Measurements from ENCODE around the gene LETMD1. TPM values are rescaled to one million over a fixed set of nuclear protein-coding genes. Genes with fewer than 3 reads are reported as not detected.

Gene LETMD1
- 10 to 100 TPM; 22.1 to 35.6 (median 30.4) TPM for total RNA-seq
- long read RNA-seq, transcript LETMD1-201 (9 exons, 2,112 nt), result major isoform, 6 of 19 reads
- long read RNA-seq, partial matches to known transcripts, result 1 of 19 reads
- long read RNA-seq, other reads (novel, unspliced or antisense), result 4 of 19 reads

- peak within 1 kb of the TSS; percentile 83 to 88 (median 87) for H3K4me3 ChIP-seq
- H3K36me3 ChIP-seq, result peaks cover 0 to 22% (median 4%) of the 10 kb centered on the region in 4 donors
- peaks cover 0 to 14% (median 5%) of the 10 kb centered on the region in 4 donors for H3K4me1 ChIP-seq
- 3% methylated on average over 35 of the region's 51 CpGs for WGBS (ENCODE audit: insufficient coverage, low coverage, low lambda C conversion rate, missing lambda C conversion rate)
- H3K9me3 ChIP-seq, result no peaks in the 10 kb centered on the region
- DNase-seq (peak; percentile 89 to 97 (median 94)), ATAC-seq (peak; percentile 96 to 99 (median 98))
- peak within 1 kb of the TSS; percentile 88 to 94 (median 91) for H3K27ac ChIP-seq
- no peaks in the 10 kb centered on the region for H3K27me3 ChIP-seq
- intact Hi-C loops (cut with DNase I), result no loop called here
- peak; percentile 89 to 96 (median 93) for TF ChIP-seq CTCF (IDR thresholded peaks at IDR 0.05)
- TF ChIP-seq POLR2A (IDR thresholded peaks at IDR 0.05), result peak; percentile 90
Observed at GRCh38 chr12:51047655-51048540, at the start of gene LETMD1. Gene LETMD1 (plus strand): TSS chr12:51048327. CDS start chr12:51048357, 30 bp downstream.

GRCh38 chr12:50999093-50999492 lies 49.0 kb upstream of the LETMD1 start:
- no peak overlapping the region for H3K27ac ChIP-seq
- intact Hi-C loops (cut with DNase I), result no loop called here
- no peak for TF ChIP-seq POLR2A (IDR thresholded peaks at IDR 0.05)
- TF ChIP-seq CTCF (IDR thresholded peaks at IDR 0.05), result no peak
- ATAC-seq (peak in 3 of 4 donors; percentile 33 to 45 (median 42)), DNase-seq (no peak)
- H3K36me3 ChIP-seq, result peaks cover 5 to 53% (median 19%) of the 10 kb centered on the region in 4 donors
- 58% methylated on average over 4 of the region's 4 CpGs for WGBS (ENCODE audit: insufficient coverage, low coverage, low lambda C conversion rate, missing lambda C conversion rate)
- H3K9me3 ChIP-seq, result no peaks in the 10 kb centered on the region
- no peaks in the 10 kb centered on the region for H3K27me3 ChIP-seq
- H3K4me1 ChIP-seq, result no peaks in the 10 kb centered on the region
- no peak overlapping the region for H3K4me3 ChIP-seq

- ATAC-seq, result no peak
- whole genome bisulfite sequencing (ENCODE audit: insufficient coverage, low coverage, low lambda C conversion rate, missing lambda C conversion rate), result 95% methylated on average over 7 of the region's 7 CpGs
- DNase-seq, result no peak
- Histone ChIP-seq H3K4me1 (no peaks in the 10 kb centered on the region), H3K27me3 (no peaks in the 10 kb centered on the region), H3K4me3 (no peak overlapping the region), H3K9me3 (no peaks in the 10 kb centered on the region), H3K27ac (no peak overlapping the region), H3K36me3 (peaks cover 5 to 53% (median 22%) of the 10 kb centered on the region in 4 donors)
- TF ChIP-seq POLR2A (IDR thresholded peaks at IDR 0.05), result no peak
- TF ChIP-seq CTCF (IDR thresholded peaks at IDR 0.05), result no peak
- intact Hi-C loops (cut with DNase I), result no loop called here
Observed at GRCh38 chr12:51000245-51000644, 47.9 kb upstream of the LETMD1 start.

GRCh38 chr12:51001799-51002198 lies 46.3 kb upstream of the LETMD1 start:
- DNase-seq (no peak), ATAC-seq (no peak)
- Histone ChIP-seq H3K4me3 (no peak overlapping the region), H3K4me1 (no peaks in the 10 kb centered on the region), H3K9me3 (no peaks in the 10 kb centered on the region), H3K27ac (no peak overlapping the region), H3K27me3 (no peaks in the 10 kb centered on the region), H3K36me3 (peaks cover 3 to 44% (median 15%) of the 10 kb centered on the region in 4 donors)
- intact Hi-C loops (cut with DNase I), result no loop called here
- WGBS (ENCODE audit: insufficient coverage, low coverage, low lambda C conversion rate, missing lambda C conversion rate), result 100% methylated on average over 1 of the region's 1 CpG
- TF ChIP-seq POLR2A (IDR thresholded peaks at IDR 0.05) (no peak), CTCF (IDR thresholded peaks at IDR 0.05) (no peak)

All from right lobe of liver (tissue), 6 donors.